Right forelimb (tissue), 1 donor: ENCODE results near the gene MYO1E.

Experiments
- DNase-seq: peaks from one replicate; pipeline ENCODE4 v3.0.0-alpha.2; 2018

MYO1E gene

DNA sequence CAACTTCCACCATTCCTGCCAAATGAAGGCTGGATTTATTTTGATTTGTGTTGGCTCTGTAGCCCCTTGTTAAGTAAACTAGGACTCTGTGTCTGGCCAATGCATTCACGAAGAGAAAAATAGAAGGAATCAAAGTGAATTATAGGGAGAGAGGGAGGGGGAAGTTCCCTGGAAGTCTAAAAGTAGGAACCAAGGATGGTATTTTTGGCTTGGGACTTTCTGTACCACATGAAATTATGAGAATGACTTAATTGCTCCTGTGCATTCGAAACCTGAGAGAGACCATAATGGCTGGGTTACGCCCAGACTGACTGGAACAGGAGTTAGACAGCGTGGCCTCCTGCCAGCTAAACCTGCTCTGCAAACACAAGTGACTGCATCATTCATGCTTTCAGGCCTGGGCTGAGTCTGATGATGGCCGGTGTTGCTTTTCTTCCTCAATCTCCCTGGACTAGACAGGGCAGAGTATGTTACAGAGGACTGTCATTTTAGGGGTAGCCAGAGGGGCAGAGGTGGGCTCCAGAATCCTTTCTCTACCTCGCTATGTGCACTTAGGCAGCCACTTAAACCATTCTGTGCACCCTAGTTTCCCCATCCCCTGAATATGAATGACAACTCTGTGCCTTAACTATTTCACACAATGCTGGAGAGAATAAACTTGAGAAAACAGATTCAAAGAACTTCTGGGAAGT lies 58.9 kb downstream of the MYO1E start:
- peak; percentile 78 for DNase-seq

DNA sequence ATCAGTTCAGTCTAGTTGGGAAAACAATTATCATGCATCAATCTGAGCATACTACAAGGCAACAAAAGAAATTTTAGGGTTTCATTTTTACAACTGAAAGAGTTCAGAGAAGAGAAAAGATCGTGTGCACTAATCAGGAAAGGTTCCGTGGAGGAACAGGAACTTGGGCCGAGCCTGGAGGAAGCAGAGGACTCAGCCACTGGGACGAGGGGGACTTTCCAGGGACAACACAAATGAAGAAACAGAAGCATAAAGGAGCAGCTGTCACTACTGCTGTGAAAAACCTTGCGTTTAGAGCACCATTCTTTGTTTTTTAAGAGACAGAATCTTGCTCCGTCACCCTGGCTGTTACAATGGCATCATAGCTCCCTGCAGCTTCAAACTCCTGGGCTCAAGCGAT lies 60.5 kb downstream of the MYO1E start:
- no peak for DNase-seq

DNA sequence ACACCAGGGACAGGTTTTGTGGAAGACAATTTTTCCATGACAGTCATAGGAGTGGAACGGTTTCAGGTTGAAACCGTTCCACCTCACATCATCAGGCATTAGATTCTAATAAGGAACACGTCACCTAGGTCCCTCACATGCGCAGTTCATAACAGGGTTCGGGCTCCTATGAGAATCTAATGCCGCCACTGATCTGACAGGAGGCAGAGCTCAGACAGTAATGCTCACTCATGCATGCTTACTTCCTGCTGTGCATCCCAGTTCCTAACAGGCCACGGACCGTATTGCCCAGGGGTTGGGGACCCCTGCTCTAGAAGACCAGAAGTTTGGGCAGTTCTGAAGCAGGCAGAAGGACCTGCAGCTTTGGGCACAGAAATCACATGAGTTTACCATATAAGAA lies 61.5 kb downstream of the MYO1E start:
- no peak for DNase-seq

DNA sequence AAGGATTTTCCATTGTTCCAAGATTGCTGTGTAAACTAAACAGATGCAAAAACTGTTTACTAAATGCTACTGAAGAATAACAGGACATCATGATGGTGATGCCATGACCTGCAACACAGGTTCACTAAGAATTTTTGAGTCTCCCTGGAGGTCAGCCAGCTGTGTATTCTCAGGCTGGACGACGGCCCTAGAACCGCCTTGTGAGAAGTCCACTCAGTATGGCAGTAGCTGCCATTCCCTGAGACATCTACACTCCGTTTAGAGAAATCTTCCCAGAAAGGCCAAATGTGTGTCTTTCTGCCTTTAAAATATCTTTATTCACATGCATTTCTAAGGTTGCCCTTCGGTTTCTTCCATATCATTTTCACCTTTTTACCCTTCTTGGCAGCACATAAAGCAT lies 63.3 kb downstream of the MYO1E start:
- DNase-seq: no peak

DNA sequence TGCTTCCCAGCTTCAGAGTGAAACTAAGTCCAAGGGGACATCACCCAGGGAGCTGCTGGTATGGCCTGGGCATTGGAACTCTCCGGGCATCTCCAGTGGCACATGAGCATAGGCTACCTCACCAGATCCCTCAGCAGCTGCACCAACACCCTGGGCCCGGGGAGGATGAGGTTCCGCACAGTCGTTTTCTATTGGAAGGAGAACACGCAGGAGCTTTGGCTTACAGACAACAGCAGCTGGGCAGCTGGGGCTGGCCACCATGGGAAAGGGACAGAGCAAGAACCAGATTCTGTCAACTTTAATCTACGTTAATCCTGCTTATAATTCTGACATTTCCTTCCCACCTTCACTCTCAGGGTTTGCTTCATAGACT lies 65.5 kb downstream of the MYO1E start:
- DNase-seq: no peak

DNA sequence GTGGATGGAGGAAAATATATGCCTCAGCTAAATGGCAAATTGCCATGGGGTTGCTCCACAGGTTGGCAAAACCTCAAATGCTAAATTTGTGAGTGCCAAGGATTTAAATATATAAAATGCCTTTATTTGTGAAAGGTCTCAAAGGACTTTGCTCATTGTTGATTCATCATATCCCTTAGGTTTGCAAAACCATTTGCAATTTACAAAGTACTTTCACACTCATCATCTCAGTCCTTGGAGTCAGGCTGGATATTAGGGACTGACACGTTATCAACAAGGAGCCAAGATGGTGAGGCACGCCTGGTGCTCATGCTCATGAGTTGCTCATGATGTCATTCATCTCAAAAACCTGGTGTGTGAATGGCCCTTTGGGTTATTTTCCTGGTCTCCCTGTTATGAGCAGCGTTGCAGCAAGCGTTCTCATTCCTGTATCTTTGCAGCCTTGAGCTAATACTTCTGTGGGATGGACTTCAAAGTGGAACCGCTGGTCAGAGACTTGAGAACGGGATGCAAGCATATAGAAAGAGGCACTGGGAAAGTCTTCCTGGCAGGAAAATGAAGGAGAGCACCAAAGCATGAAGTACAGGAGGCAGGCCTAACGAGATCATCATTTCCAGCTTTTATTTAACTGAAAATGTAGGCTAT lies 66.0 kb downstream of the MYO1E start:
- no peak for DNase-seq

DNA sequence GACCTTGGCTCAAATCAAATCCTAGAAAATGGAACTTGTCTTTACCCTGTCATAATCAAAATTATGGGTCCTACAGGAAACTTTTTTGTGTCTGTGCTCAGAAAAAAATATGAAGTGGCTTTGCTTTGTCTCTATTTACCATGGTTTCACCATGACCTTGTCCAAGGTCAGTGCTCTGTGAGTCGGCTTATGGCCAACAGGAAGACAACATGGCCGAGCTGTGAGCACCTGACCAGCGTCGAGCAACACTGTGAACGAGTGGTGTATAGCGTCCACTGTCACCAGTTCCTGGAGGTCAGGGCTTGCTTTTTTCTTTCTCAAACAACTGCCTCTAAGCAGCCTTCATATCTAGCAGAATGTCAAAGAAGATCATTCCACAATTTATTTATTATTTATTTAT lies 67.9 kb downstream of the MYO1E start:
- no peak for DNase-seq

DNA sequence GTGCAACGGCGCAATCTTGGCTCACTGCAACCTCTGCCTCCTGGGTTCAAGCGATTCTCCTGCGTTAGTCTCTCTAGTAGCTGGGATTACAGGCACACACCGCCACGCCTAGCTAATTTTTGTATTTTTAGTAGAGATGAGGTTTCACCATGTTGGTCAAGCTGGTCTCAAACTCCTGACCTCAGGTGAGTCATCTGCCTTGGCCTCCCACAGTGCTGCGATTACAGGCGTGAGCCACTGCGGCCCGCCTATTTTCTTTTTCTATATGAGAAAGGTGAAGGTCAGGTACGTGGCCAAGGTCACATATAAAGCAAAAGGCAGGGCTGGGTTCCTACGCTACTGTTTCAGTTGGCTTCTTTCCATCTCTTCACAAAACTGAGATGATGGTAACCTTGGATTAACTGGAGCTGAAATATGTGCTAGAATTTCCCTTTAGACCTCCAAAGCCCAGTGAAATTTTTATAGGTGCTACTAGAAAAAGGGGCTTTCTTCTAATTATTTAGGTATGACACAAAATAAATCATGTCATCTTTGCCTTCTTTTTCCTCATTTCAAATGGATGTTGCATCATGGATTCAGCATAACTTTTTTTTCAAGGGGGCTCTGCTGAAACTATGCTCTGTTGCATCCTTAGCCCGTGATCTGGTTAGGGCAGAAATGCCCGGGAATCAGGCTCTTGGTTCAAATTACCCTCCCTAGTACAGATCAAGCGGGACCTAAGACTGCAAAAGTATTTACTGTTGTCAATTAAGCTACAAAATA lies 68.5 kb downstream of the MYO1E start:
- DNase-seq: no peak

DNA sequence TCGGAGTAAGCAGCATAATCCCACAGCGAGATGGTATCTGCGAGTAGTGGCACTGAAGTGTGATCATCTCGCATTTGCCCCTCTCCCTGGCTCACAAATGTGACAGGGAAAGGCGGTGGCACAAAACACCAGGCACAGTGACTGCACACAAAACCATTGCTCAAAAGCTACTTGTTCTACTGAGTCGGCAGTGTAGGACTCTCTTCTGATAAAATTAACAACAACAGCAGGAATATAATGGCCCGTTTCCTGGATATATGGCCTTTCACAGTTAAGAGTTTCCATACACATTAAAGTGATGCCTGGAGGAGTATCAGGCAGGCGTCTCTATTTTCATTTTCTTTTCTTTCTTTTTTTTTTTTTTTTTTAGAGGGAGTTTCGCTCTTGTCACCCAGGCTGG lies 69.0 kb downstream of the MYO1E start:
- DNase-seq: no peak

DNA sequence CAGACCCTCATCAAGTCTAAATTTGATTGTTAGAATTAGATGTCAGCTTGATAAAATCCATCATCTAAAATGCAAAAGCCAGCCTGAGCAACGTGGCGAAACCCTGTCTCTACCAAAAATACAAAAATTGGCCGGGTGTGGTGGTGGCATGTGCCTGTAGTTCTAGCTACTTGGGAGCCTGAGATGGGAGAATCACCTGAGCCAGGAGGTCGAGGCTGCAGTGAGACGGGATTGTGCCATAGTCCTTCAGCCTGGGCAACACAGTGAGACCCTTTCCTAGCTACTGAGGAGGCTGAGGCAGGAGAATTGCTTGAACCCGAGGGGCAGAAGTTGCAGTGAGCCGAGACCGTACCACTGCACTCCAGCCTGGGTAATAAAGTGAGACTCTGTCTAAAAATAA lies 69.5 kb downstream of the MYO1E start:
- DNase-seq: no peak

DNA sequence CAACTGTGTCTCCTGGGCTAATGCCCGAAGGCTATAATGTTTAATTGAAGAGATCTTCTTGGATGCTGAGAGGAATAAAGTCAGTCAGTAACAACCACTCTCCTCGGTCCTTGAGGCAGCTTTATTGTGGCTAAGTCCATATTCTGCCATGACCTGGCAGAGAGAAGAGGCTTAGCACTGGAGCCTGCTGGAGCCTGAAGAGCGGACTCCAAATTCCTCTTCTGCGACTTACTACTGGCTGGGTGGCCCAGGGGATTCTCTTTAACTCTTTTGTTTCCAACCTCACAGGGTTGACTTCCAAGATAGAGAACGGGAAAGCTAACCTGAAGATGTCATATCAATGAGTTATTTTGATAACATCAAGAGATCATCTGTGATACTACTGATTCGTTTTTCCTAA lies 71.1 kb downstream of the MYO1E start:
- DNase-seq: no peak

DNA sequence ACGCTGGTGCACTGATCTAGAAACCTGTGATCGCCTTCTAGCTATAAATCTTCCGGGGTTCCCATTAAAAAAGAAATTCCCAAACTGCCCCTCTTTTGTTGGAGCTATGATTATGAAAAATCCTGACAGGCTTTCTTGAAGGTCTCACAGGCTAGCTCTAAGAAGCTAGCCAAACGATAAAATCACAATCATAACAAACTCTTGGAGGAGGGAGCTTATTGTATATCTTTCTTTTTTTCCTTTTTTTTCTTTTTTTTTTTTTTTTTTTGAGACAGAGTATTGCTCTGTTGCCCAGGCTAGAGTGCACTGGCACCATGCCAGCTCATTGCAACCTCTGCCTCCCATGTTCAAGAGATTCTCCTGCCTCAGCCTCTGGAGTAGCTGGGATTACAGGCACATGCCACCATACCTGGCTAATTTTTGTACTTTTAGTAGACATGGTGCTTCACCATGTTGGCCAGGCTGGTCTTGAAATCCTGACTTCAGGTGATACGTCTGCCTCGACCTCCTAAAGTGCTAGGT lies 72.0 kb downstream of the MYO1E start:
- DNase-seq: no peak

DNA sequence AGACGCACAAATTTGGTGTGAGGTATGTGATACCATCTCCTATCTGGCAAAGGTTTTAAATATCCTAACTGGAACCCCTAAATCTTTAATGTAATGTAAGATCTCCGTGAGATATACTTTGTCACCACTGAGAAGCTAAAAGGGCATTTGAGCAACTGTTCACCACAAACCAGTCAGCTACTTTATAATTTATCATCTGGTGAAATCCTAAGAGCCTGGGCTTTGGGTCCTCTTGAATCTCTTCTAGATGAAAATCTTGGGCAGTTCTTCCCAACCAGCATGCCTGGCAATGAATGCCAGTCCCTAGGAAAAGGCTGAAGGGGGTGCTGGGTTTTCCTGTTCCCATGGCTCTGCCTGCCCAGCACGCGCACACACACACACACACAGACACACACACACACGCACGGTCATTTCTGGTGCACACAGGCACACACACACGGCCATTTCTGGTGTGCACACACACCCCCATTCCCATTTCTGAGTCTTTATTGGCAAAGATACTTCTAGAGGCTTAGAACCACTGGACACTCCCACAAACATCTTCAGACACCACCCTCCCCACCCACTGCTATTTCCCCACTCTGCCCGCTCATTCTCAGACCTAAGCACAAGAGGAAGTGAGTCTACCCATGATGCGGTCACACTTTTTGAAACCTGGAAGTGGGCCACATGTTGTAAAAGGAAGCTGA lies 72.6 kb downstream of the MYO1E start:
- peak; percentile 65 for DNase-seq

DNA sequence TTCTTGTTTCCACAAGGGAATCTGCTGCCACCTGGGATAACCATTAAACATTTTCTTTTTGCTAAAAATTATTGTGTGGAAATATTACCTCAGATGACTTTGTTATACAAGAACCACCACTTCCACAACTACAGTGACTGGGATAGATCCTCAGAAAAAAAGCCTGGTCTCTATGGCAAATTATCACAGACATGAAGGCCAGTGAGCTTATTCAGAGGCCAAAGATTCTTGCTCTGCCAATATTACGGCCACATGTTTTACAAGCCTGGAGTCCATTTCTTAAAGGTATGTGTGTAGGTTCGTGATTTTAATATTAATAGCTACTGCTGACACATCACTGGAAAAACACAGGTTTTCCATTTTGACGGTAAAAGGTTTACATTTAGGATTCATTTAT lies 73.8 kb downstream of the MYO1E start:
- DNase-seq: no peak

DNA sequence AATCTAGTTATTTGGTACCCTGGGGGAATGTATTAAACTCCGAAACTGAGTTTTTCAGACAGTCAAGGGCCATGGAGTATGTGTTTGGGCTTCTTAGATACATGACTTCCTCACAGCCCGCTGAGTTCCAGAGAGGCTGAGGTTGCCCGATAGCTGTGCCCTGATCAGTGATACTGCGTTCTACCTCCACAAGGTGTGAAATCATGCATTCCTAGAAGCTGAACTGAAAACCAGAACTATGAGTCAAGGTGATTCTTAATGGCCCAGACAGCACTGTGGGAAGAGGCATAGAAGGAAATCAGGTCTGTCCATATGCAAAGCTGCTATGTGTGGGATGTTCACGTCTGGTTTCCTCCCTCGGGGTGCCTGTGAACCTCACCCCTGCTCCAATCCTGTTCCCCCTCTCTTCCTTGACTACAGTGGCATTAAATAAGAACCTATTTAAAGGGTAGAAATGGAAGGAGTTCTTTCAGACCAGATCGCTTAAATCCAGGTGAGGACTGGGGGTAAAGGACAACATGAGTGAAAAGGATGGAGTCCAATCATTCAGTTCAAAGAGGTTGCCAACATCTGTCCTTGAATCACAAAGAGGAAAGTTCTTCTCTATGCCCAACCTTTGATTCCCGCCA lies 74.3 kb downstream of the MYO1E start:
- no peak for DNase-seq

DNA sequence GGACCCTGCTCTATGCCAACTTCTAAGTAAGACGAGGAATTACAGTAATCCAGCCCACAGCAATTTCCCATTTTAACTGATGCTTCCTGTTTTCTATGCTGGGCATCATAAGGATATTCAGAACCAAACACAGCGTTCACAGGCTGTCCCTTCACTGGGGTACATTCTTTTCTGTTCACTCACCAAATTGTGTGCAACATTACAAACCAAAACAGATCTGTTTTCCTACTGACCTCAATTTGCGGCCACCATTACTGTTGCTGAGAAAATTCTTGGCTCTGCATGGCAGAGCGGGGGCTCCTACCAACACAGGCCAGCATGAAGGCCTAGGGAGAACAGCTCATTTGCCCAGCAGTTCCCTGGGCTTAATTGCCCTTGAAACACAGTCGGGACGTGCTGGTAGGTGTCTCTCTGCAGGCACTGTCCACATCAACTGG lies 76.5 kb downstream of the MYO1E start:
- DNase-seq: no peak

DNA sequence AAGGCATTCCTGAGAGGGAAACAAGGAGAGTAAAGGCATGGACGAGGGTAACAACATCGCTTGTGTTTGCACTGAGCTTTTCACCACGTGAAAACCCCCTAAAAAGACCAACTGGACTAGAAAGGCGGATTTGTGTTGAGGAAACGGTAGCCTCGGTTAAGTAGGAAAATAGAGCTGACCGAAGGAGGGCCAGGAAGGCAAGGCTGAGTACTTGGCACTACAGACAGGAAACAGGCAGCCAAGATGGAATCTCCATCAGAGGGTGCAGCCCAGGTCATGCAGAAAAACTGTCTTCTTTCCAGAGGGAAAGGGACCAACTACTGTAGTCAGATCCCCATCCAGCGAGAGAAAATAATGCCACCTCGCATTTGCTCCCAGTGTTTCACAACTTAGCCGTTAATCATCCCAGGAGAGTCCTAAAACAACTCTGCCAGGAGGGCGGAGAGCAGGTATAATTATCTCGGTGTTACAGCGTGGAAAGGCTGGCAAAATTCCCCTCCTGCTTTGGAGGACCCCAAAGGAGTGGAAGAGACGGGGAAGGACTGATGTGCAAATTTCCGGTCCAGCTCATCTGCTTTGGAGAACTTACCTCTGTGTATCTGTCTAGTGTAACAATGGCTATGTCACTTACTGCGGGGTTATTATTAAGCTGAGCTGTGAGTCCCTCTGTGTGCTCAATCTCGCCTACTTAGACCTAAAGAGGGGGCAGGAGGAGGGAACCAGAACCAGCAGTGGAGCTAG lies 77.2 kb downstream of the MYO1E start:
- DNase-seq: peak; percentile 58

DNA sequence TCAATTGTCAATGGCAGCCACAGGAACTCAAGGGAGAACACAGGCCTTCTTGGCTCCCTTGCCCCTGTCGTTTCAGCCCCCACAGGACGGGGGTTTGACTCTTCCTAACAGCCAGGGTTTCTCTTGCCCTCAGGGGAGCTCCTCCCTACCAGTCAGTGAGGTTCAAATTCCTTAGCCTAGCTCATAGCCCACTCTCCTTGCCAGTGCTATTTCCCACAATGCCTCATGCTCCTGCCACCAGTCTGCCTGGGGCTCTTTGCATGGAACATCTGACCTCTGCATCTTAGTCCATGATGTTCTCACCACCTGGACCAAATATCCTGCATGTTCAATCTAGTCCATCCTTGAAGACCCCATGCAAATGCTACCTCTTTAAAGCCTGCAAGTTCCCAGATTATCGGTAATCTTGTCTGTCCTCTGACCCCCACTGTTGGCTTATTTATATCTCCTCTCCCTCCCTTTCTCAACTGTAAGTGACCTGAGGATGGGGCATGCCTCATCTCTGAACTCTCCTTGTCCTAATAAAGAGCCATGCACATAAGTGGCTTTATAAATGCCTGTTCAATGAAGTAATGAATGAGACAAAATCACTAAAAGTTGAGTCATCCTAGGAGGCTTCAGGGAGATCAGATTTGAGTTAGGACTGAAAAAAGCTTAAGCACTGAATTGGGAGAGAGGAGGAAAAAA lies 78.0 kb downstream of the MYO1E start:
- no peak for DNase-seq

DNA sequence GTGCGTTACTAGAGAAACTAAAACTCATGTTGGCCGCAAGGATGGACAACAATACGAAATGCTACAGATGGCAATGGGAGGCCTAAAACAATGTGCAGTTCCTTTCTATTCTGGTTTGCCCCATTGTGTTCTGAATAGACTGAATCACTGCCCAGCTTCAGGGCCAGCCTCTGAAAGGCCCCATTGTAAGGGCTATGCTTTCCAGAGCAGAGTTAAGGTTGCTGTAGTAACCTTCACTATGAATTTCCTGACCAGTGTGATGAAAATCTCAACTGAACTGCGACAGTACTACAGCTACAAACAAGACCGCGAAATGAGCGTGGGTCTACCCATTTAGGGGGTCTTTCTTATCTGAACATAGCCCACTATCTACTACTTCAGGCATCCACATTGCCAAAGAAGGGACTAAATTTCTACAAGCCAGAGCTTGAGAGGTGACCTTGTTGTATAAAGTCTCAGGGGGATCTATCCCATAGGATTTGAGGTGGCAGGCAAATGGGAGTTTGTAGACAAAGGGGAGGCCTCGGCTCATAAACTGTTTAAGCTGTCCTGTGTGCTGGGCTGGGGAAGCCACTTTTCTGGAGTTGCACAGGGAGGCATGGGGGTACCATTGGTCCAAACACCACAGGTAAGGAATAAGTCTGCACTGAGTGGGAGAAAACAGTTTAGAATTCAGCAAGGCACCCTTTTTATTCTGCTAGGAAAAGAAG lies 80.1 kb downstream of the MYO1E start:
- DNase-seq: no peak

DNA sequence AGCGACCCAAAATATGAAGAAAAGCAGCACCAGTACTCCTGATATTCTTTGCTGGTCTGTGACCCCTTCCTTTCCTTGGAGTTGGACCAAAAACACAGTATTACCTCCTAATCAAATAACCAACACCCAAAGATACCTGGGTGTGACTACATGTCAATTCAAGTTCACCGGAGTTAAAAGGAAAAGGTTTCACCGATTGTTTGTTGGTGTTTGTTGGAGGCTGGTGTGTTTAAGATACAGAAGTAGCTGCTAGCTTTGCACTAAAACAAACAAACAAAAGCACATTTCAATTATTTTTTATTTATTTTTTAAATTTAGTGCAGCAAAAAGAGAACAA lies 81.5 kb downstream of the MYO1E start:
- DNase-seq: no peak
